Kidney glomerular epithelial cell (primary cell): ENCODE measurements around the gene SQSTM1.
"Not testable (repeated sequence)": the region's sequence is repeated elsewhere in the genome, so short reads cannot be mapped to it uniquely, and the experiment has no call there.

Experiments used
- DNase-seq: peaks from one replicate; lab custom pipeline; 2025; lab: John Stamatoyannopoulos, UW

Gene SQSTM1

DNA sequence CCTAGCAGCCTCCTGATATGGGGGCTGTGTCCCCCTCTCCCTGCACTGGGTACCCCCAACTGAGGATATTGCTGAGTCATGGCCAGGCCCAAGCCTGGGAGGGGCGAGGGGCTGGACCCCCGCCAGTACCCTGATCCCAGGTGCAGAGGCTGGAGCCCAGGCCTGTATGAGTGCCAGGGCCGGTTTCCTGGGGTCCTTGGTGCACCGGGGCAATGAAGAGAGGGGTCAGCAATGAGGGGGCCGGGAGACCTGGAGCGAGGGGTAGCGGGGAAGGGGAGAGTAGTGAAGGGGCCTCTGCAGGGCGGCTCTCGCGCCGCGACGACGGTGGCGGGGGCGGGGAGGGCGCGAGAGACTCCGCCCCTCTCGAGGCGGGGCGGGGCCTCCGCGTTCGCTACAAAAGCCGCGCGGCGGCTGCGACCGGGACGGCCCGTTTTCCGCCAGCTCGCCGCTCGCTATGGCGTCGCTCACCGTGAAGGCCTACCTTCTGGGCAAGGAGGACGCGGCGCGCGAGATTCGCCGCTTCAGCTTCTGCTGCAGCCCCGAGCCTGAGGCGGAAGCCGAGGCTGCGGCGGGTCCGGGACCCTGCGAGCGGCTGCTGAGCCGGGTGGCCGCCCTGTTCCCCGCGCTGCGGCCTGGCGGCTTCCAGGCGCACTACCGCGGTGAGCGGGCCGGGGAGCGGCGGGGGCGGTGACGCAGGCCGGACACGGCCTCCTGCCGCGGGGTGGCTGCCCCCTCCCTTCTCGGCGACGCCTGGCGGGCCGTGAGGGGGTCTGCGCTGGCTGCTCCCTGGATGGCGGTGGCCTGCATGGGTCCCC is at the start of gene SQSTM1:
Gene SQSTM1, plus strand, starts transcription at position 423 of the 815 bp plus-strand sequence. Its CDS starts 32 bp downstream, at position 455.
- peak; percentile 38 for DNase-seq

DNA sequence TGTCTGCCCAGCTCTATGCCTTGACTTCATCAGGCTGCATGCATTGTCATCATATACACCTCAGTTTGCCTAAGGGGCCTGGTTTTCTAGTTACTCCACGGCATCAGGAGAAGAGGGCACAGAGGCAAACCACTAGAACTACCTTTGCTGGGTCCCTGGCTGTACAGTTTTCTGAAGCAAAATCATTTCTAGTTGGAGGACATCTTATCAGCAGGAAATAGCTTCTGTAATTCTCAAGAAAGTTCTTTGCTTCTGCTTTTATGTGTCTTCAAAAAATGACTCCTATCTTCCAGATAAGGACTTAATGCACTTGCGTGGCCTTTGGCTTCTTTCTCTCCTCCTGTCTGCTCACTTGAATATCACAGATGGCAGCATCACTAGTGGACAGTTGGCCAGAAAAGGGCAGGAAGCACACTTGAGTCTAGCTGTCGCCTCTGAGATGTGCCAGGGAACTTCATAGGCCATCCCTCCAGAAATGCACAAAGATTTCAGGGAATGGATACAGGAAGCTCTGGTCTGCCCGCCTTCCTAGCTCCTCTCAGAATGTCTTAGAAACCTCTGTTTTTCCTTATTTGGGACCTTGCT is 49.3 kb upstream of the SQSTM1 start:
- no peak for DNase-seq

DNA sequence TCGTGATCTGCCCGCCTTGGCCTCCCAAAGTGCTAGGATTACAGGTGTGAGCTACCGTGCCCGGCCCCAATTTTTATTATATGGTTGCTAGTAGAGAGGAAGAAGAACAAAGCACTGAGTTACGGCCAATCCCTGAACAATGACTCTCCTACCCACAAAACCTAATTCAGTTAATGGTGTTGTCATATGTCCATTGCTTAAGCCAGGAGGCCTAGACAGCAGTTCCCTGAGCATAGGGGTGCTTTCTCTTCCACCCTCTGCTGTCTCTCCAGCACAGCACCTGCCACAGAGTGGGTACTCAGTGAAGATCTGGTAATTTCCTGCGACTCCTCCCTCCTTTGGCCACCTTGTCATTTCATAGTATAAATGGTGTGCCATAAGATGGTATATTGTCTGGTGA is 48.4 kb upstream of the SQSTM1 start:
- DNase-seq: no peak

DNA sequence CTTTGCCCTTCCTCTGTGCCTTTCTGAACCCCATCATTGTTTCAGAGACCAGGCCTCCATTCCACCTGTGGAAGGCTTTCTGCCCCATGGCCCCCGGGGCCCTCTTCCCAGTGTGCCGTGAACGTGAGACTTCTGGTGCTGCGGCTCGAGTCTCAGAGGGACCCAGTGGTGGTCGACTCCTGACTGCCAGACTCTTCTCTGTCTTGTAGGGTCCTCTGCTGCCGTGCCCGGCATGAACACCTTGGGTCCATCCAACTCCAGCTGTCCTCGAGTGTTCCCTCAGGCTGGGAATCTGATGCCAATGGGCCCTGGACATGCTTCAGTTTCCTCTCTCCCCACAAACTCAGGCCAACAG is 47.0 kb upstream of the SQSTM1 start:
- no peak for DNase-seq

DNA sequence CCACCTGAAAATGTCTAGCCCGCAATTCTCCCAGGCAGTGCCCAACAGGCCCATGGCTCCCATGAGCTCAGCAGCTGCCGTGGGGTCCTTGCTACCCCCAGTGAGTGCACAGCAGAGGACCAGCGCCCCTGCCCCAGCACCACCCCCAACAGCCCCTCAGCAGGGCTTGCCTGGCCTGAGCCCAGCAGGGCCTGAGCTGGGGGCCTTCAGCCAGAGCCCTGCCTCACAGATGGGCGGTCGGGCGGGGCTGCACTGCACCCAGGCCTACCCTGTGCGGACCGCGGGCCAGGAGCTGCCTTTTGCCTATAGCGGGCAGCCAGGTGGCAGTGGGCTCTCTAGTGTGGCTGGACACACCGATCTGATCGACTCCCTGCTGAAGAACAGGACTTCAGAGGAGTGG is 46.3 kb upstream of the SQSTM1 start:
- no peak for DNase-seq

DNA sequence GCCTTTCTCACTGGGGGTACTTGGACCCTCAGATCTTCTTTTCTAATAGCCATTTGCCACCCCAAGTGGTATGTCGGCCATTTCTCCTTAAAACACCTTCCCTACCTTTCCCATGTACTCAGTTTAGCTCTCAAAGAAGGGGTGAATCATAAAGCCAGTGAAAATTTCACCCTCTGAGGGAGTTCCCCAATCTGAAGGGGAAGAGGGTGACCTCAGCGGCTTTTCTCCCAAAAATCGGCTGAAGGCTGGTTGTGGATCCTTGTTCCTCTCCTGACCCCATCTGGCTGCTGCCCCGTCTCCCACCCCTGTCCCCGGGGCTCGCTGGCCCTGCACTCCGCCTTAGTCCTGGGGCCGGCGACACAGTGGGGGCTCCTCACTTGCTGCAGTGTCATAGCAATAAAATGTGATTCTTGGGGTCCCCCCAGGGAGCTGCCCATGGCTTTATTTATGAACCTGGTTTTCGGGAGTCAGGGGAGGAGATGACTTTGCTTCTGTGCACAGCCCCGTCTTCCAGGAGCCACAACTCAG is 44.2 kb upstream of the SQSTM1 start:
- no peak for DNase-seq

DNA sequence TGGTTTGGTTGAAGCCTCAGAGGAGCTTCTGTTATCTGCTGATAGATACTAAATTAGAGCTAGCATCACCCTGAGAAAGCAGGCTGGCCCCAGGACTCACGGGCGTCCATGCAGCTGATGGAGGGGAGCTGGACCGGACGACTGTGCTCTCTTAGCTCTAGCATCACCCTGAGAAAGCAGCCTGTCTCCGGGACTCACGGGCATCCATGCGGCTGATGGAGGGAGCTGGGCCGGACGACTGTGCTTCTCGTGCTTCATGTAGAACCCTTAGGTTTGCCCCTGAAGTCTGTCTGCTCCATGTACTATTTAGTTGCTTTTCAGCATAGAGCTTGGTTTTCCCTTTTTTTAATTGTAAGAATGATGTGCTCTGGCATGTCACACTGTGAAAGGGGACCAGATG is 43.2 kb upstream of the SQSTM1 start:
- no peak for DNase-seq

DNA sequence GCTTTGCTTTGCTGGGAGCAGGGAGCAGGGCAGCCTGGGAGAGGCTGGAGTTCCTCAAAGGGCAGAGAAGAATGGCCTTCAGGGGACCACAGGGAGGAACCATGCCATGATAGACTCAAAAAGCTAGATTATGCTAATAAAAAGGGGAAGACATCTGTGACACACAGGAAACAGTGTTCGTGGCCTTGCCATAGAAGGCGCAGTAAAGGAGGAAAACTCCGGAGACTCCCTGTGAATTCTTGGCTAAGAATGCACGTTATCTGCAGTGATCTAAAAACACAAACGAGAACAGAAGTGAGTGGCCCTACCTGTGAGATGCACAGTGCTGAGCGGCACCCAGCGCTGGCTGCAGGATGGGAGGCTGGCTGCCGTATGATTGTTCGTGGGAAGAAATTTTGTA is 42.8 kb upstream of the SQSTM1 start:
- DNase-seq: no peak

DNA sequence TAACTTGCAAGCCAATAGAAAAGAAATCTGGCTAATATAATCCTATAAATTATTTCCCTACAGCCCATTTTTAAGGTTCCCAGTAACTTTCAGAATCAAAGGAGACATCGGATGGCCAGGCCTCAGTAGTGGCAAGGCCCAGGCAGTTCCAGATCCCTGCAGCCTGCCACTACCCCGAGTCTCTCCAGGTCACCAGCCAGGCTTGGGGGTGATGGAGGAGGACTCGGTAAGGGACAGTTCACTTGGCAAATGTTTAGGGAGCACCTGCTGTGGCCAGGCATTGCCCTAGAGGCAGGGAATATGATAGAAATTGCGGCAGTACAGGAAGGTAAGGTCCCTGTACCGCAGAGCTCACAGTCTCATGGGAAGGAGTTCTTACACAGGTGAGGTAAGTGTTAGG is 42.1 kb upstream of the SQSTM1 start:
- no peak for DNase-seq

DNA sequence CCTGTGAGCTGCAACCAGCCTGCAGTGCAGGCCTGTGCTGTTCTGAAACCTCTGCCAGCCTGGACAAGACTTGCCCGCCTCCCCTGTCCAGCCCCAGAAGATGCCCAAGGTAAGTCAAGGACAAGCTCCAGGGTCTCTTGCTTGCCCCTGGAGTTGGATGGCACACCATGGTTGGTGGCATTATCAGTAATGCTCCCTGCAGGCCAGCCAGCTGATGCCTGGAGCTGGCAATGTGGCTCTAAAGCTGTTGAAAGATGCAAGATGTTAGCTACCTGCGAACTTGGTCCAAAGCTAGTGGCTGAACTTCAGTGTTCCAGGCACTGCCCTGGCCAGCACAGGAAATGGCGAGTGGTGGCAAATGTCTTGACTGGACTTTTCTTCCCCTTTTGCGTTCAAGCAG is 40.9 kb upstream of the SQSTM1 start:
- no peak for DNase-seq

DNA sequence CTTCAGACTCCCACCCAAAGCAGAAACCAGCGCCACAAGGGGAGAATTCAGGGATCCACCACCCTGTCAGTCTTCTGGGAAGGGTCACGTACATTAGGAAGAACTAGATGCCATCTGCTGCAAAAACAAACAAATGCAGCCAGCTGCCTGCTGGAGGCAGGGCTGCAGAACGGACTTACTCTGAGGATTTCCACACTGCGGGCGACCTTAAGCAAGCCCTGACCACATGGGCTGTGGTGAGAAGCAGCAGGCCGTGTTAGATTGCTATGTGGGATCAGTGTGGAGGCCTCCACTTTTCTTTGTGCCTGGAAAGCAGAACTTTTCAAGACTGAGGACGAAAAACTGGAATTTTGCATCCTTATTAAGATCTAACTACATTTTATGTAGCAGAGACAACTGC is 40.3 kb upstream of the SQSTM1 start:
- no peak for DNase-seq

DNA sequence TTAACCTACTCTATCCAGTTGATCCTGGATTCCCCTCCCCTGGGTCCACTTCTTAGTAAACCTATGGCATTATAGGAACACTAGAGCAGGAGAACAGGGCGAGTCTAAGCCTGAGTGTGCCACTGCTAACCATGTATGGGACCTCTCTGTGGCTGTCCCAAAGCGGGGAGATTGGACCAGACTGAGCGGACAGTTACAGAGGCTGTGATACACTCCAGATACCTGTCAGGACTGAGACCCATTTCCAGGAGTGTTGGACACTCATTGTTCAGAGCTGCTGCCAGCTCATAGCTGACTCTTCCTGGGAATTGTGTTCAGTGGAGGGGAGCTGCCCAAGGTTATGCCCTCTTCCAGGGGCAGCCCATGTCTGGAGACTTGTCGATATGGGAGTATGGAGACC is 38.9 kb upstream of the SQSTM1 start:
- DNase-seq: no peak

DNA sequence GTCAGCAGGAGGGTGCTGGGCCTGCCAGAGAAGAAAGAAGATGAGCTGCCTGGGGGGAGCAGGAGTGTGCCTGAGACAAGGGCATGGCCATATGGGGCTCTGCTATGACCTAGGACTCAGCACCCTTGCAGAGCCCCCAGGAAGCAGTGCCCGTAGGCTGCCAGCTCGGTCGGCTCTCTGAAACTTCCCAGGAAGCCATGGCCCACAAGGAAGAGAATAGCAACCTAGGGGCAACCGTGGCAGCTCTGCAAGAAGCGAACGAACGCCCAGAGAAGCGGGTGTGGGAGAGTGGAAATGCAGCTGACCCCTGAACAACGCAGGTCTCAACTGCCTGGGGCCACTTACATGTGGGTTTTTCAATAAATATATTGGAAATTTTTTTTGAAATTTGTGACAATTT is 37.6 kb upstream of the SQSTM1 start:
- no peak for DNase-seq

DNA sequence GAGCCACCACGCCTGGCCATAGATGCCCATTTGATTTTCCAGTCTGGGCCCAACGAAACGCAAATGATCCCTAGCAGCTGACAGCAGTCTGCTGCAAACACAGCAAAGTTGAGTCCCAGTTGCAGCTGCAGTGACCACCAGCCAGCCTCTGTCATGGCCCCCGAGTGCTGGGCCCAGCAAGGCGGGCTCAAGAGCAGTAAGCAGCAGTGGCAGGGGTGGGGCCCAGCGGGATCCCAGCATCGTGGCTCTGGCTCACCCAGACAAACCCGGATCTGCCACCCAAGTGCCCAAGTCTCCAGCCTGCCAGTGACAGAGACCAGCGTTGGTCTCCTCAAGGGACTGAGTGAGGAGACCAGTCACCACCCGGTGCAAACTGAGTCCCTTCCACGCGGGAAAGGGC is 33.8 kb upstream of the SQSTM1 start:
- no peak for DNase-seq

DNA sequence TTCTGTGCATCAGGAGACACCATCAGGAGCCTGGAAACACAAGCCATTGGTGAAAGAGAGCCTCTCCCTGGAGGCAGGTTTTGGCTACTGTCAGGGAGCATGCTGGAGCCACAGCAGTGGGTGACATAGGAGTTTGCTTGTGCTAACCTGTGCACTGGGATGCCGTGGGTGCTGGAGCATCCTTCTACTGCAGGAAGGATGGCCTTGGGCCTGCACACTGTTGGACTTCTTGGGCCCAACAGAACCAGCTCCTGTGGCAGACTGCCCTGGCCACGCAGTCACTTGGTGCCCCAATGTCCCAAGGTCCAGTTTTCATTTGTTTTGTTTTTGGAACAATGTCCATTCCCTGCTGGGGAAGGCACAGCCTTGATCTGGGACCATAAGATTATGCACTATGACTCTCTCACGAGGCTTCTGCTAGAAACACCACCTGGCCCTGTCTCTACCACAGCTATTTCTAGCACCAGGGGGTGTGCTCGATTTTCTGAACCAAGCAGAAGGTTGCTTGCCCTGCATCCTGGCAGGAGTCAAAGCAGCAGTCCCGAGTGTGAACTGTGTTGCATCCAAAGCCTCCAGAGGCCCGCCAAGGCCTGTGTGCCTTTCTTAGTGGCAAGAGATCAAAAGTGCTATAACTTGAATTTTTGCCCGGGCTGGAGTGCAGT is 32.4 kb upstream of the SQSTM1 start:
- DNase-seq: no peak

DNA sequence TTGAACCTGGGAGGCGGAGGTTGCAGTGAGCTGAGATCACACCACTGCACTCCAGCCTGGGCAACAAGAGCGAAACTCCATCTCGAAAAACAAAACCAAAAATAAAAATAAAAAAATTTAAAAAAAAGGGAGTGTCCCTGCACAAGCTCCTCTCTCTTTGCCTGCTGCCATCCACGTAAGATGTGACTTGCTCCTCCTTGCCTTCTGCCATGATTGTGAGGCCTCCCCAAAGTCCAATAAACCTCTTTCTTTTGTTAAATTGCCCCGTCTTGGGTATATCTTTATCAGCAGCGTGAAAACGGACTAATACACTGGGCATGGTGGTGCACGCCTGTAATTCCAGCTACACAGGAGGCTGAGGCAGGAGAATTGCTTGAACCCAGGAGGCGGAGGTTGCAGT is 31.4 kb upstream of the SQSTM1 start:
- DNase-seq: not testable (repeated sequence)

DNA sequence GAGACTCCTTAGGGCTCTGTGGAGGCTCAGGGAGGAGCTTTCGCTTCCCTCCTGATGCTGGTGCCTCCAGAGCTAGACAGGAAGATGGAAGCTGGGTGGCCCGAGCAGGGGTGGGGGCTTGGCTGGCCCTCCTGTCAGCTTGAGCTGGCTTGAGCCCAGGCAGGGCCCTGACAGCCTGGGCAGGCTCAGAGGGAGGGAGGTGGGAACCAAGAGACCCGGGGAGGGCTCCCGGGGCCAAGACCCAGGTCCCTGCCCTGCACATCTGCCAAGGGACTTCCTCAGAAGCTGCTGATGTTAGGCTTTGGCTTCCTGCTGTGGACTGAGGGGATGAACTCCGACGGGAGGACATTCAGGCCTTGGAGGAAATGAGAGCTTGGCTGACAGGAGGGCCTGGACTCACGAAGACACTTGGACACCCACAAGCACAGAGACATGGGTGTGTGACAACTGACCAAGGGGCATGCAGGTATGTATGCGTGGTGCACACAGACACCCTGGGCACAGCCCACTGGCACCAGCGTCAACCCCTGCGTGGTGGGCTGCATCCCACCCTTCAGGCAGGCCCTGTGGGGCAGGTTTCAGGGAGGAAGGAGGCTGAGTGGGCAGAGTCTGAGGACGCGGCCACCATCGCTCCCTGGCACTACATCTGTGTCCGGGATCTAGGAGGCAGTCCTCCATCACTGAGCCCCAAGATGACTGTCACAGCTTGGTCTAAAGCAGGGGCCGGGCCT is 28.7 kb upstream of the SQSTM1 start:
- DNase-seq: no peak

DNA sequence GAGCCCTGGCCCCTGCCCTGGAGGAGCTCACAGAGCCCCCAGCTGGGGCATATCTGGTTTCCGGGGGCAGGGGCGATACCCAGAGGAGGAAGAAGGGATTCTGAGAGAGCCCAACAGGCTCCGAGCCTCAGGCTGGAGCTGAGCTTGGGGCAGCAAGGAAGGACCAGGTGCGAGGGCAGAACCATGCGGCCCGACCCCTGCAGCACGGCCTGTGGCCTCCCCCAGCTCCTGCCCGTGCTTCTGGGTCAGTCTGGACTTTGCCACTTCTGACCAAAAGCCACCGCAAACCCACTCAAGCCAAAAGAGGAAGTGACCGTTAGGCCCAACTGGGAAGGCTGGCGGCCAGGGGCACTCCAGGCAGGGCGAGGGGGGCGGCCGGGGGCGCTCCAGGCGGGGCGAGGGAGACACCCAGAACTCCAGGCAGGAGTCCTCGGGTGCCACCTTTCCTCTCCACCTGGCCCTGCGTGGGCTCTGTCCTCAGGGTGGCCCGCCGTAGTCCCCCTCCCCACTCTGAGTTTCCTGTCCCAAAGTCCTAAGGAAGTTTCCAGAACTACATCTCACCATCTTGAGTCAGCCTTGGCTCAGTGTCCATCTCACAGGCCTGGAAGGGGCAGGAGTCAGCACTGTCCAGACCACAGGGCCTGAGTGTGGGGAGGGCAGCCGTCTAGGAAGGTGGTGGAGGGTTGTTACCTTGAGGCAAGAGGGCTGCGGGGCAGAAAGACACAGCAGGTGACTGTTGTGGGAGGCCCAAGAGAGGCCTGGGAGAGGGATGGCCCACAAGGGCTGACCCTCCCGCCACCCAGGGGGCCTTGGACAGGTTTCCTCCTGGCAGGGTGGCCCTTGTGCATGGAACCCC is 27.9 kb upstream of the SQSTM1 start:
- DNase-seq: no peak

DNA sequence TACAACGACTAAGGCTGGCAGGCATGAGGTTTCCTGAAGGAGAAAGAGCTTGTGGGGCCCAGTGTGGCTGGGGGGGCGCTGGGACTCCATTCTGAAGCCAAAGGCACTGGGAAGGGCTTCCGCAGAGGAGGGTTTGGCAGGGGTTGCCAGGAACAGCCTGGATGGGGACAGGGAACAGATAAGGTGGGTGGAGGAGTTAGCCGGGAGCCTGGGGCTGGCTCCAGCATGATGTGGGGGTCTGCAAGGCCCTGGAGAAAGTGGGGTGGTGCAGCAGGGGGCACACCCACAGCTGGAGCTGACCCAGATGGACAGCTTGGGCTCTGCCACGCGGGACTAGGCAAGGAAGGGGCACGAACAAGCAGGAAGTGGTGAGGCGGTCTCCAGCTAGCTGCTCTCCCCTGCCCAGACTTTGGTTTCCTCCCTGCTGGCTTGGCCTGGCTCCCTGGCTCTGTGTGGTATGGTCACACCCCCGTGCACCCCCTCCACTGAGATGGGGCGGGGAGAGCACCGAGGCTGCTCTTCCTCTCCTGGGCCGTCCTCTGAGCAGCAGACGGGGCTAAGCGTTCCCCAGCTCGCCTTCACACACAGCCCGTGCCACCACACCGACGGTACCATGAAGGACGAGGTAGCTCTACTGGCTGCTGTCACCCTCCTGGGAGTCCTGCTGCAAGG is 27.1 kb upstream of the SQSTM1 start, which contains the start of gene LTC4S:
Gene LTC4S, plus strand, starts transcription at position 519 of the 672 bp plus-strand sequence. Its CDS starts 95 bp downstream, at position 614.
- no peak for DNase-seq

DNA sequence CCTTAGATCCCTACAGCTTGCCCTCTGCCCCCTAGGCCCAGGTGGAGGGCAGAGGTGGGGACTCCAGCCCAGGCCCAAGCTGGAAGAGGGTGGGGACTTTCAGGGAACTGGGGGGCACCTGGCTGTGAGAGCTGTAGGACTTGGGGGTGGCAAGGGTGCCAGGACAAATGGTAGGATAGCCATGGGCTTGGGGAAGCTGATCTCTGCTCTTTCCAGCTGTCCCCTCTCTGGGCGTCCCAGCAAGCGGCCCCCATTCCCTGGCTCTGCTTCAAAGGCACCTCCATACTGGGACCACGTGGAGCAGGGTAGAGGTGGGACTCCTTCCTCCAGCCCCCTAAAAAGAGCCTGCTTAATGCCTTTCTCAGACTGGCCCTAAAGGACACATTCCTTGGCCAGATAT is 26.5 kb upstream of the SQSTM1 start:
- no peak for DNase-seq

DNA sequence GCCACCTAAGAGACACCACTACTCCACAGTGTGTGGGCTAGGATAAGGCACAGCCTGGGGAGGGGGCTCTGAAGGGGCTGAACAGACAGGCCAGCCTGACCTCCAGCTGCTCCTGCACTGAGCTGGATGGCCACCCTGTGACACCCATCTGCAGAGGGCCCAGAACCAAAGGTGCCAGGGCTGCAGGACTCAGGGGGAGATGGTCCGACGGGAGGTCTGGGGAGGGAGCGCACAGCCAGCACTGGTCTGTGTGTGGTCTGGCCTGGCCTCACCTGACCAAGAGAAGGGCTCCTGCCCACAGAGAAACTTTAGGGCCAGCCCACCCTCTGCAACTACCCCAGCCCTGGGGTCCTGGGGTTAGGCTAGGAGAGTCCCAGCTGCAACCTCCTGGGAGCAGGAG is 26.1 kb upstream of the SQSTM1 start:
- no peak for DNase-seq
